HepG2 (cell line): ENCODE data around the gene ARHGEF4. TPM values are rescaled to one million over a fixed set of nuclear protein-coding genes. Genes with fewer than 3 reads are reported as not detected.

ENCODE experiments used
- ATAC-seq: fragments of 200-7000 bp; cut with Tn5 transposase; 3 replicates; pipeline ENCODE4 v1.9.1; 2020; ENCODE audit warnings: mild to moderate bottlenecking, moderate library complexity
- BruUV-seq: library from RNA; stranded (reverse); fragments of 400-500 nt; replicated peaks from 2 replicates; lab custom pipeline; 2021; lab: Mats Ljungman, UMichigan
- CTCF ChIA-PET: fragments of 300-600 bp; formaldehyde crosslinking; extraction: SDS; loops from one replicate; lab custom pipeline; 2021; ENCODE audit warnings: low total read pairs, inconsistent platforms, low intra/inter-chr PET ratio; lab: Yijun Ruan, JAX
- POLR2A ChIA-PET: fragments of 350-600 bp; sonication (Branson Sonifier 250); formaldehyde crosslinking; loops from one replicate; lab custom pipeline; 2020; ENCODE audit warnings: antibody characterized with exemption, inconsistent platforms; lab: Yijun Ruan, JAX
- DNase-seq: peaks from one replicate; pipeline ENCODE4 v3.0.0-alpha.2; 2015; ENCODE audit warnings: low spot score
- FAIRE-seq: peaks from 3 replicates; lab custom pipeline; 2011; peaks lifted over from hg19 to GRCh38; lab: Jason Lieb, UNC
- H2AFZ ChIP-seq: one replicate; pipeline ENCODE4 v1.6.1; 2011; ENCODE audit warnings: low read length, inconsistent platforms
- H3K27ac ChIP-seq: fragments of 300-600 bp; 3 replicates; pipeline ENCODE4 v1.8.0; 2011; ENCODE audit warnings: mixed run types, mild to moderate bottlenecking, mixed read lengths, low read length, inconsistent platforms; ENCODE audit not compliant: insufficient read depth; ENCODE audit errors: extremely low read length
- H3K27me3 ChIP-seq, 2 experiments: fragments of 200-600 bp in 1 of 2; 2 replicates in 1 of 2; 3 replicates in 1 of 2; pipeline versions ENCODE4 v1.6.0 to v1.8.0; 2011; ENCODE audit warnings: low read length in 2 of 2, mild to moderate bottlenecking in 2 of 2, moderate library complexity in 2 of 2, inconsistent platforms in 1 of 2; ENCODE audit not compliant: insufficient read depth in 2 of 2, control insufficient read depth in 1 of 2
- H3K36me3 ChIP-seq, 2 experiments: fragments of 200-600 bp in 1 of 2; replicated peaks in 1 of 2; 2 replicates in 1 of 2; 3 replicates in 1 of 2; pipeline versions ENCODE4 v1.5.1 to v1.8.0; 2011; ENCODE audit warnings: low read length in 2 of 2, inconsistent platforms in 1 of 2; ENCODE audit not compliant: insufficient read depth in 2 of 2, control insufficient read depth in 1 of 2
- H3K4me1 ChIP-seq: 2 replicates; pipeline ENCODE4 v1.5.1; 2012; ENCODE audit warnings: low read length, inconsistent platforms; ENCODE audit not compliant: insufficient read depth
- H3K4me2 ChIP-seq: 2 replicates; pipeline ENCODE4 v1.6.0; 2011; ENCODE audit warnings: low read depth, low read length, inconsistent platforms
- H3K4me3 ChIP-seq, 3 experiments: fragments of 200-600 bp in 1 of 3; sonication (generic), shearing (Covaris generic) in 1 of 3; replicated peaks in 1 of 3; 2 replicates each; pipeline ENCODE4 v1.5.1; 2011 to 2016; ENCODE audit warnings: low read length in 3 of 3, inconsistent platforms in 2 of 3, low read depth in 2 of 3, mild to moderate bottlenecking in 2 of 3, control low read depth in 1 of 3, mixed read lengths in 1 of 3; ENCODE audit not compliant: insufficient read depth in 1 of 3
- H3K79me2 ChIP-seq: one replicate; pipeline ENCODE4 v1.6.1; 2011; ENCODE audit warnings: low read length, inconsistent platforms; ENCODE audit not compliant: insufficient read depth
- H3K9ac ChIP-seq: 2 replicates; pipeline ENCODE4 v1.6.0; 2011; ENCODE audit warnings: mild to moderate bottlenecking, low read depth, low read length, inconsistent platforms; ENCODE audit not compliant: insufficient read depth
- H3K9me3 ChIP-seq: 2 replicates; pipeline ENCODE4 v1.5.1; 2012; ENCODE audit warnings: mild to moderate bottlenecking, low read length
- H4K20me1 ChIP-seq: 2 replicates; pipeline ENCODE4 v1.6.0; 2011; ENCODE audit warnings: inconsistent platforms, mild to moderate bottlenecking, low read length, moderate library complexity; ENCODE audit not compliant: insufficient read depth
- ASH2L ChIP-seq: fragments of 300-600, 200-600 bp; sonication (generic); IDR thresholded peaks from 2 replicates; pipeline ENCODE4 v1.7.0; 2017; ENCODE audit warnings: low read depth, mild to moderate bottlenecking, moderate library complexity, mixed read lengths, low read length; ENCODE audit not compliant: insufficient read length
- ATM ChIP-seq: fragments of 450-650 bp; IDR thresholded peaks from 2 replicates; pipeline ENCODE4 v1.7.1; 2017; ENCODE audit warnings: mild to moderate bottlenecking, borderline replicate concordance
- ETV5 ChIP-seq: IDR thresholded peaks from 2 replicates; pipeline ENCODE4 v1.6.1; 2018; ENCODE audit warnings: missing biosample characterization, missing genetic modification reagents, inconsistent platforms, borderline replicate concordance
- HDAC6 ChIP-seq: fragments of 200-600 bp; sonication (generic); IDR thresholded peaks from 2 replicates; pipeline ENCODE4 v1.7.0; 2017; ENCODE audit warnings: mild to moderate bottlenecking, antibody characterized with exemption, low read length, low read depth
- KDM6A ChIP-seq: IDR thresholded peaks from 2 replicates; pipeline ENCODE4 v1.6.1; 2016; ENCODE audit warnings: low read depth
- MTA1 ChIP-seq: sonication (generic); formaldehyde crosslinking; IDR thresholded peaks from 2 replicates; pipeline ENCODE4 v1.4.0; 2020; ENCODE audit warnings: missing genetic modification reagents, mild to moderate bottlenecking, borderline replicate concordance
- SP1 ChIP-seq, 2 experiments: fragments of 450-650 bp in 1 of 2; sonication (generic) in 1 of 2; formaldehyde crosslinking in 1 of 2; IDR thresholded peaks; 2 replicates each; pipeline versions ENCODE4 v1.4.0 to v1.6.1; 2016 to 2020; ENCODE audit warnings: missing genetic modification reagents in 1 of 2
- TAF1 ChIP-seq: sonication (generic); formaldehyde crosslinking; IDR thresholded peaks from 2 replicates; pipeline ENCODE4 v1.4.0; 2020; ENCODE audit warnings: missing genetic modification reagents
- ZNF724P ChIP-seq: sonication (generic); formaldehyde crosslinking; IDR thresholded peaks from 2 replicates; pipeline ENCODE4 v1.8.0; 2022; ENCODE audit warnings: missing genetic modification reagents, borderline replicate concordance
- ZNF766 ChIP-seq: sonication (generic); formaldehyde crosslinking; IDR thresholded peaks from 2 replicates; pipeline ENCODE4 v1.5.0; 2020; ENCODE audit warnings: missing genetic modification reagents, borderline replicate concordance
- WGBS: methylation state at CpG from one replicate; pipeline ENCODE4 v1.1.6; 2017; ENCODE audit warnings: low lambda C conversion rate; 5-methylcytosine and 5-hydroxymethylcytosine counted together
- in situ Hi-C: cut with HindIII; loops from 2 replicates; pipeline ENCODE4 v1.10.0; 2017; ENCODE audit warnings: low pct_unique_long_range_greater_than_20kb; ENCODE audit not compliant: extremely low pct_ligation_motif_present
- intact Hi-C: fragments of 100-400 bp; cut with micrococcal nuclease; formaldehyde crosslinking; loops from one replicate; pipeline ENCODE4 v1.10.0; 2022; ENCODE audit not compliant: unreplicated experiment
- polyA plus RNA-seq, 8 experiments: library from polyadenylated mRNA; depleted of rRNA in 3 of 8; stranded (reverse) in 7 of 8; unstranded in 1 of 8; fragments of >200 nt; fragmentation: Illumina TruSeq in 4 of 8; extraction: Trizol in 4 of 8; gene quantifications; 2 replicates each; pipeline versions ENCODE4 v1.2.1 to v1.2.3, GENCODE V29; 2011 to 2016; ENCODE audit warnings: low read depth in 4 of 8, missing spikeins in 1 of 8, mixed read lengths in 1 of 8; ENCODE audit not compliant: insufficient read depth in 1 of 8
- total RNA-seq, 5 experiments: library from RNA; depleted of rRNA; stranded (reverse); fragments of >200 nt; fragmentation: Illumina TruSeq; extraction: Trizol; gene quantifications; 2 replicates each; pipeline ENCODE4 v1.2.3, GENCODE V29; 2016; ENCODE audit warnings: low read depth in 1 of 5
- TF ChIP-seq, protein P1 (sequence below): IDR thresholded peaks from 2 replicates; pipeline ENCODE4 v1.4.0; 2020; ENCODE audit warnings: mild to moderate bottlenecking, missing genetic modification reagents
- TF ChIP-seq, protein P2 (sequence below): sonication (generic); formaldehyde crosslinking; IDR thresholded peaks from 2 replicates; pipeline ENCODE4 v1.5.0; 2020; ENCODE audit warnings: mild to moderate bottlenecking, missing genetic modification reagents, borderline replicate concordance
- TF ChIP-seq, protein P3 (sequence below): sonication (generic); formaldehyde crosslinking; IDR thresholded peaks from 2 replicates; pipeline ENCODE4 v1.5.0; 2020; ENCODE audit warnings: missing genetic modification reagents

ARHGEF4 gene
- total and polyA plus RNA-seq, 2 of the 13 experiments (the other 11 are each of a cell fraction or from before 2014, with no cell fraction given): 0.11 to 0.13 TPM

DNA sequence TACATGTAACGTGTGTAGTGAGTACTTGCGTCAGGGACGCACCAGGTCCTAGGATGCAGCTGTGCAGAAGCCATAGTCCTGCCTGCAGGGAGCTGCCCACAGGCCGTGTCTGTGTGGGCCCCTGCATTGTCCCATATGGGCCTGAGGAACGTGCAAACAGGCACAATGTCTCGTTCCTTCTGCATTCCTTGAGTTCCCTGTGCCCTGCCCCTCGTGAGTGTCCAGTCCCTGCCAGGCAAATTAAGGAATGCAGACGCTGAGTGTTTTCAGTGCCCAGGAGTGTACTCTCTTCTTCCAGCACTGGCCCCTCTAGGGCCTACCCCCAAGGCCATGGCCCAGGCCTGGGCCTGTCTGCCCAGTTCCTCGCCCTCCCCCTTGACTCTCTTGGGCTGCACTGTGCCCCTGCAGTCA is 194.7 kb downstream of the ARHGEF4 start:
- intact Hi-C loops: no loop called here

More for the DNA sequence above, 194.7 kb downstream of the ARHGEF4 start:
- Histone ChIP-seq H4K20me1 (no peaks in the 10 kb centered on the region), H3K9me3 (no peaks in the 10 kb centered on the region), H3K27me3 (peaks cover 16 to 62% of the 10 kb centered on the region in 2 experiments; a peak in 4 of 5 replicates), H2AFZ (no peak overlapping the region), H3K27ac (no peak overlapping the region), H3K4me1 (0 out of 2 replicates have a peak, but pooled peaks cover 5% of the 10 kb centered on the region)
- CTCF ChIA-PET: no interaction called here
- no peak for DNase-seq
- ATAC-seq: no peak
- no peak for FAIRE-seq
- no TSS peak for BruUV-seq
- in situ Hi-C loops: no loop called here
- POLR2A ChIA-PET: no interaction called here
- TF ChIP-seq ZNF766 (CRISPR knock-in tag): no peak
- no peak for TF ChIP-seq ASH2L
- no peak for TF ChIP-seq MTA1
- no peak for TF ChIP-seq TAF1 (CRISPR knock-in tag)
- no peak for TF ChIP-seq KDM6A (CRISPR knock-in tag)
- no peak for TF ChIP-seq ATM
- TF ChIP-seq SP1 (IDR thresholded peaks at IDR 0.05): no peak
- no peak for TF ChIP-seq SP1 (CRISPR knock-in tag; IDR thresholded peaks at IDR 0.05)
- TF ChIP-seq, protein P1, sequence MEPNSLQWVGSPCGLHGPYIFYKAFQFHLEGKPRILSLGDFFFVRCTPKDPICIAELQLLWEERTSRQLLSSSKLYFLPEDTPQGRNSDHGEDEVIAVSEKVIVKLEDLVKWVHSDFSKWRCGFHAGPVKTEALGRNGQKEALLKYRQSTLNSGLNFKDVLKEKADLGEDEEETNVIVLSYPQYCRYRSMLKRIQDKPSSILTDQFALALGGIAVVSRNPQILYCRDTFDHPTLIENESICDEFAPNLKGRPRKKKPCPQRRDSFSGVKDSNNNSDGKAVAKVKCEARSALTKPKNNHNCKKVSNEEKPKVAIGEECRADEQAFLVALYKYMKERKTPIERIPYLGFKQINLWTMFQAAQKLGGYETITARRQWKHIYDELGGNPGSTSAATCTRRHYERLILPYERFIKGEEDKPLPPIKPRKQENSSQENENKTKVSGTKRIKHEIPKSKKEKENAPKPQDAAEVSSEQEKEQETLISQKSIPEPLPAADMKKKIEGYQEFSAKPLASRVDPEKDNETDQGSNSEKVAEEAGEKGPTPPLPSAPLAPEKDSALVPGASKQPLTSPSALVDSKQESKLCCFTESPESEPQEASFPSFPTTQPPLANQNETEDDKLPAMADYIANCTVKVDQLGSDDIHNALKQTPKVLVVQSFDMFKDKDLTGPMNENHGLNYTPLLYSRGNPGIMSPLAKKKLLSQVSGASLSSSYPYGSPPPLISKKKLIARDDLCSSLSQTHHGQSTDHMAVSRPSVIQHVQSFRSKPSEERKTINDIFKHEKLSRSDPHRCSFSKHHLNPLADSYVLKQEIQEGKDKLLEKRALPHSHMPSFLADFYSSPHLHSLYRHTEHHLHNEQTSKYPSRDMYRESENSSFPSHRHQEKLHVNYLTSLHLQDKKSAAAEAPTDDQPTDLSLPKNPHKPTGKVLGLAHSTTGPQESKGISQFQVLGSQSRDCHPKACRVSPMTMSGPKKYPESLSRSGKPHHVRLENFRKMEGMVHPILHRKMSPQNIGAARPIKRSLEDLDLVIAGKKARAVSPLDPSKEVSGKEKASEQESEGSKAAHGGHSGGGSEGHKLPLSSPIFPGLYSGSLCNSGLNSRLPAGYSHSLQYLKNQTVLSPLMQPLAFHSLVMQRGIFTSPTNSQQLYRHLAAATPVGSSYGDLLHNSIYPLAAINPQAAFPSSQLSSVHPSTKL (CRISPR knock-in tag): no peak
- TF ChIP-seq HDAC6: no peak
- TF ChIP-seq ETV5 (CRISPR knock-in tag): no peak
- no peak for TF ChIP-seq ZNF724P
- TF ChIP-seq, protein P2, sequence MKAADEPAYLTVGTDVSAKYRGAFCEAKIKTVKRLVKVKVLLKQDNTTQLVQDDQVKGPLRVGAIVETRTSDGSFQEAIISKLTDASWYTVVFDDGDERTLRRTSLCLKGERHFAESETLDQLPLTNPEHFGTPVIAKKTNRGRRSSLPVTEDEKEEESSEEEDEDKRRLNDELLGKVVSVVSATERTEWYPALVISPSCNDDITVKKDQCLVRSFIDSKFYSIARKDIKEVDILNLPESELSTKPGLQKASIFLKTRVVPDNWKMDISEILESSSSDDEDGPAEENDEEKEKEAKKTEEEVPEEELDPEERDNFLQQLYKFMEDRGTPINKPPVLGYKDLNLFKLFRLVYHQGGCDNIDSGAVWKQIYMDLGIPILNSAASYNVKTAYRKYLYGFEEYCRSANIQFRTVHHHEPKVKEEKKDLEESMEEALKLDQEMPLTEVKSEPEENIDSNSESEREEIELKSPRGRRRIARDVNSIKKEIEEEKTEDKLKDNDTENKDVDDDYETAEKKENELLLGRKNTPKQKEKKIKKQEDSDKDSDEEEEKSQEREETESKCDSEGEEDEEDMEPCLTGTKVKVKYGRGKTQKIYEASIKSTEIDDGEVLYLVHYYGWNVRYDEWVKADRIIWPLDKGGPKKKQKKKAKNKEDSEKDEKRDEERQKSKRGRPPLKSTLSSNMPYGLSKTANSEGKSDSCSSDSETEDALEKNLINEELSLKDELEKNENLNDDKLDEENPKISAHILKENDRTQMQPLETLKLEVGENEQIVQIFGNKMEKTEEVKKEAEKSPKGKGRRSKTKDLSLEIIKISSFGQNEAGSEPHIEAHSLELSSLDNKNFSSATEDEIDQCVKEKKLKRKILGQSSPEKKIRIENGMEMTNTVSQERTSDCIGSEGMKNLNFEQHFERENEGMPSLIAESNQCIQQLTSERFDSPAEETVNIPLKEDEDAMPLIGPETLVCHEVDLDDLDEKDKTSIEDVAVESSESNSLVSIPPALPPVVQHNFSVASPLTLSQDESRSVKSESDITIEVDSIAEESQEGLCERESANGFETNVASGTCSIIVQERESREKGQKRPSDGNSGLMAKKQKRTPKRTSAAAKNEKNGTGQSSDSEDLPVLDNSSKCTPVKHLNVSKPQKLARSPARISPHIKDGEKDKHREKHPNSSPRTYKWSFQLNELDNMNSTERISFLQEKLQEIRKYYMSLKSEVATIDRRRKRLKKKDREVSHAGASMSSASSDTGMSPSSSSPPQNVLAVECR: no peak
- TF ChIP-seq, protein P3, sequence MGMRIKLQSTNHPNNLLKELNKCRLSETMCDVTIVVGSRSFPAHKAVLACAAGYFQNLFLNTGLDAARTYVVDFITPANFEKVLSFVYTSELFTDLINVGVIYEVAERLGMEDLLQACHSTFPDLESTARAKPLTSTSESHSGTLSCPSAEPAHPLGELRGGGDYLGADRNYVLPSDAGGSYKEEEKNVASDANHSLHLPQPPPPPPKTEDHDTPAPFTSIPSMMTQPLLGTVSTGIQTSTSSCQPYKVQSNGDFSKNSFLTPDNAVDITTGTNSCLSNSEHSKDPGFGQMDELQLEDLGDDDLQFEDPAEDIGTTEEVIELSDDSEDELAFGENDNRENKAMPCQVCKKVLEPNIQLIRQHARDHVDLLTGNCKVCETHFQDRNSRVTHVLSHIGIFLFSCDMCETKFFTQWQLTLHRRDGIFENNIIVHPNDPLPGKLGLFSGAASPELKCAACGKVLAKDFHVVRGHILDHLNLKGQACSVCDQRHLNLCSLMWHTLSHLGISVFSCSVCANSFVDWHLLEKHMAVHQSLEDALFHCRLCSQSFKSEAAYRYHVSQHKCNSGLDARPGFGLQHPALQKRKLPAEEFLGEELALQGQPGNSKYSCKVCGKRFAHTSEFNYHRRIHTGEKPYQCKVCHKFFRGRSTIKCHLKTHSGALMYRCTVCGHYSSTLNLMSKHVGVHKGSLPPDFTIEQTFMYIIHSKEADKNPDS: no peak
- TF ChIP-seq, all 625 proteins: peak for 0
- H3K4me2 ChIP-seq: no peak overlapping the region
- no peak overlapping the region for H3K9ac ChIP-seq
- H3K4me3 ChIP-seq: no peak overlapping the region
- no peaks in the 10 kb centered on the region for H3K36me3 ChIP-seq
- no peaks in the 10 kb centered on the region for H3K79me2 ChIP-seq
- 18% methylated on average over 6 of the region's 9 CpGs for WGBS
